Measurements from ENCODE around the gene GCDH. TPM values are rescaled to one million over a fixed set of nuclear protein-coding genes. Genes with fewer than 3 reads are reported as not detected.

Gene GCDH
- total RNA-seq, 1 donor from 2014 or later: 73.9 TPM

DNA sequence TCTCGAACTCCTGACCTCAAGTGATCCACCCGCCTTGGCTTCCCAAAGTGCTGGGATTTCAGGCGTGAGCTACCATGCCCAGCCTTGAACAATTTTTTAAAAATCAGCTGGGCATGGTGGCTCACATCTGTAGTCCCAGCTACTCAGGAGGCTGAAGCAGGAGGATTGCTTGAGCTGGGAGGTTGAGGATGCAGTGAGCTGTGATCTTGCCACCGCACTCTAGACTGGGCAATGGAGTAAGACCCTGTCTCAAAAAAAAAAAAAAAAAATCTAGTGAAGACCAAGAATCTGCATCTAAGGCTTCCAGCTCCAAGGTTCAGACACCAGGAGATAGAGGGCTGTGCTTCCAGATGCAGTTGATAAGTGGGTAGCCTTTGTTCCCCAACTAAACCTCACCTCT lies 26.8 kb upstream of the GCDH start:
- DNase-seq (no peak), ATAC-seq (ENCODE audit: low read depth) (no peak)
- H3K36me3 Mint-ChIP-seq (ENCODE audit: low read depth): no peaks in the 10 kb centered on the region
- H3K27me3 Mint-ChIP-seq: peaks cover 4% of the 10 kb centered on the region
- TF ChIP-seq CTCF (IDR thresholded peaks at IDR 0.05): no peak
- intact Hi-C loops (cut with micrococcal nuclease): no loop called here
- H3K4me3 Mint-ChIP-seq: no peak overlapping the region
- H3K4me1 Mint-ChIP-seq: peaks cover 13% of the 10 kb centered on the region
- H3K9me3 Mint-ChIP-seq: no peaks in the 10 kb centered on the region
- ChIA-PET POLR2A (no interaction called here), CTCF (no interaction called here)
- H3K27ac Mint-ChIP-seq: no peak overlapping the region

- ChIA-PET POLR2A (no interaction called here), CTCF (no interaction called here)
- peaks cover 13% of the 10 kb centered on the region for H3K4me1 Mint-ChIP-seq
- H3K9me3 Mint-ChIP-seq: no peaks in the 10 kb centered on the region
- no peaks in the 10 kb centered on the region for H3K36me3 Mint-ChIP-seq (ENCODE audit: low read depth)
- H3K4me3 Mint-ChIP-seq: no peak overlapping the region
- no peak overlapping the region for H3K27ac Mint-ChIP-seq
- H3K27me3 Mint-ChIP-seq: peaks cover 4% of the 10 kb centered on the region
- intact Hi-C loops (cut with micrococcal nuclease): no loop called here
- no peak for DNase-seq
- TF ChIP-seq CTCF (IDR thresholded peaks at IDR 0.05): no peak
- ATAC-seq (ENCODE audit: low read depth): no peak
These were observed 25.9 kb upstream of the GCDH start for GRCh38 chr19:12864721-12865715.

DNA sequence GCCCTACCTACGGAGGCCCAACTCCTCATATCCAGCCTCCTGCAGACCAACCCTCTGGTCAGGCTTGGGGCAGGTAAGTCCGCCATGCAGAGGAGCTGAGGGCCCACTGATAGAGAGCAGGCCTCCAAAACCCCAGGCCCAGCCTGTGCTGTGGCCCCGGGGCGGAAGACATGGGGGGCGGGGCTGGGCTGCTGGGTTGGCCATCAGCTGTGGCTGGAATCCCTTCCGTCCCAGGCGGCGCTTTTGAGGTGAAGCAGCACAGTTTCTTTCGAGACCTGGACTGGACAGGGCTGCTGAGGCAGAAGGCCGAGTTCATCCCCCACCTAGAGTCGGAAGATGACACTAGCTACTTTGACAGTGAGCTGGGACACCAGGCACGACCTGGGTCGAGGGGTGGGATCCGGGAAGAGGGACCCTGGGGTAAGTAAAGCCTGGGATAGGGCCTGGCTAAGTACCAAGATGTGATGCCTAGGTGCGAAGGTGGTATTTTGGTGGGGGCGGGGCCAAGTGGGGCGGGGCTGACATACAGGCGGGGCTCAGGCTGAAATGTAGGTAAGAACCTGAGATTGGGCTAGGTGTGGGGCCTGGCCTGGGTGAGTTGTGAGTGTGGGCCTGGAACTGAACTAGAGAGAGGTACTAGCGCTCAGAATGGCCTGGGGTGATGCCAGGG lies 25.1 kb upstream of the GCDH start:
- POLR2A ChIA-PET: no interaction called here
- intact Hi-C loops (cut with micrococcal nuclease): loop anchor here (2.0 kb wide), 1 partner anchor 25 kb away; the partner anchor contains the start of gene GCDH
- Mint-ChIP-seq H3K27me3 (peaks cover 4% of the 10 kb centered on the region), H3K27ac (no peak overlapping the region), H3K4me1 (peaks cover 13% of the 10 kb centered on the region), H3K9me3 (no peaks in the 10 kb centered on the region), H3K4me3 (no peak overlapping the region), H3K36me3 (ENCODE audit: low read depth) (no peaks in the 10 kb centered on the region)
- ATAC-seq (ENCODE audit: low read depth) (no peak), DNase-seq (no peak)
- CTCF ChIA-PET: no interaction called here
- no peak for TF ChIP-seq CTCF (IDR thresholded peaks at IDR 0.05)

DNA sequence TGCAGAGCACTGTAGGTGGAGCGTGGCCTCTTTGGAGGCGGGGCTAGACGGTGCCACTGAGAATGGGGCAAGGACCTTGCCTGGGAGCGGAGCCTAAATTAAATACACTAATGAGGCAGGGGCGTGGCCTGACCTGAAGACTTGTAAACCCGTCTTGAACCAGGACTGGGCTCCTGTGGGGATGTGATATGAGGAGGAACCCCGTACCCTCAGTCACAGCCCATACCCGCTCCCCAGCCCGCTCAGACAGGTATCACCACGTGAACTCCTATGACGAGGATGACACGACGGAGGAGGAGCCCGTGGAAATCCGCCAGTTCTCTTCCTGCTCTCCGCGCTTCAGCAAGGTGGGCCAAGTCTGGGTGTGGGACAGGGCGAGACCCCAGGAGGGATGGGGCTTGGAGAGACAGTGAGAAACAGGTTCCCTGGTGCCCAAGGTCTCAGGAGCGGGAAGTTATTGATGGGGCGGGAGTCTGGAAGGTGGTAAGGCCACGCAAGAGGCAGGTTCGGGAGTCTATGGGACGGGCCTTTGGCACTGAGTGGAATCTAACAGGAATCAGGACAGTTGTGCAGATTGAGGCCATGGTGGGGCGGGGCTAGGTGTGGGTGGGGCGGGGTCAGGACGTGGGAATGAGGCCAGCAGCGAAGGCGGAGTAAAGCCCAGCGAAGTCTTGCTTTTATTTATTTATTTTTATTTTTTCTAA lies 24.4 kb upstream of the GCDH start:
- CTCF ChIA-PET: no interaction called here
- H3K9me3 Mint-ChIP-seq: no peaks in the 10 kb centered on the region
- intact Hi-C loops (cut with micrococcal nuclease): loop anchor here (1.0 to 2.0 kb wide), 2 partner anchors 15 to 24 kb away; partner anchors contain the start of genes DNASE2 and GCDH
- no peaks in the 10 kb centered on the region for H3K36me3 Mint-ChIP-seq (ENCODE audit: low read depth)
- H3K4me3 Mint-ChIP-seq: no peak overlapping the region
- no peak for TF ChIP-seq CTCF (IDR thresholded peaks at IDR 0.05)
- peaks cover 13% of the 10 kb centered on the region for H3K4me1 Mint-ChIP-seq
- no peak overlapping the region for H3K27ac Mint-ChIP-seq
- POLR2A ChIA-PET: interaction anchor here (0.6 kb wide), 1 partner anchor 74 kb away, joined by 8 read pairs; no protein-coding TSS in a partner anchor
- peaks cover 2% of the 10 kb centered on the region for H3K27me3 Mint-ChIP-seq
- no peak for DNase-seq
- ATAC-seq (ENCODE audit: low read depth): no peak
